GM12864 (cell line): ENCODE measurements around the gene GFRA1.

Experiments
- DNase-seq: peaks from one replicate; pipeline ENCODE4 v3.0.0-alpha.2; 2011; ENCODE audit warnings: low read depth
- H3K4me3 ChIP-seq: 2 replicates; pipeline ENCODE4 v1.5.1; 2011; ENCODE audit warnings: mild to moderate bottlenecking, low read depth, low read length, control low read depth
- TF ChIP-seq, protein P1 (sequence below): IDR thresholded peaks from 2 replicates; pipeline ENCODE4 v1.5.1; 2011; ENCODE audit warnings: low read depth, mild to moderate bottlenecking, moderate library complexity, low read length, control low read depth, inconsistent platforms; ENCODE audit errors: missing control alignments

Gene GFRA1

DNA sequence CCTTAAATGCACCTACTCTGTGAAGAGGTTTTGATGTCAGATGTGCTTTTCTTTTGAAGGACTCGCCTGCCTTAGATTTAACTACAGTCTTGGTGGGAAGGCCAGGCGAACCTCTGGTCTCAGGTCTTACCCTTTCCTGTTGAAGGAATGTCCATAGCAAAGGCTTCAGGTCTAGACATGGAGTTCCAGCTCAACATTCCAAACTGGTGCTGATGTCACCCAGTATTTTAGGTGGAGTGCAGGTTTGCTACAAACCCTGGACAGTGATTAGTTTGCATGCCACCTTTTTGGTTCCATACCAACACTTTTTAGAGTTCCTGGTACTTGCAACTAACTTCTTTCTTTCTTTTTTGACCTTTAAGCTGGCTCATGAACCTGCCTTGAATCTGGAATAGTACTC, 258.7 kb downstream of the GFRA1 start:
- H3K4me3 ChIP-seq: no peak overlapping the region
- TF ChIP-seq, protein P1, sequence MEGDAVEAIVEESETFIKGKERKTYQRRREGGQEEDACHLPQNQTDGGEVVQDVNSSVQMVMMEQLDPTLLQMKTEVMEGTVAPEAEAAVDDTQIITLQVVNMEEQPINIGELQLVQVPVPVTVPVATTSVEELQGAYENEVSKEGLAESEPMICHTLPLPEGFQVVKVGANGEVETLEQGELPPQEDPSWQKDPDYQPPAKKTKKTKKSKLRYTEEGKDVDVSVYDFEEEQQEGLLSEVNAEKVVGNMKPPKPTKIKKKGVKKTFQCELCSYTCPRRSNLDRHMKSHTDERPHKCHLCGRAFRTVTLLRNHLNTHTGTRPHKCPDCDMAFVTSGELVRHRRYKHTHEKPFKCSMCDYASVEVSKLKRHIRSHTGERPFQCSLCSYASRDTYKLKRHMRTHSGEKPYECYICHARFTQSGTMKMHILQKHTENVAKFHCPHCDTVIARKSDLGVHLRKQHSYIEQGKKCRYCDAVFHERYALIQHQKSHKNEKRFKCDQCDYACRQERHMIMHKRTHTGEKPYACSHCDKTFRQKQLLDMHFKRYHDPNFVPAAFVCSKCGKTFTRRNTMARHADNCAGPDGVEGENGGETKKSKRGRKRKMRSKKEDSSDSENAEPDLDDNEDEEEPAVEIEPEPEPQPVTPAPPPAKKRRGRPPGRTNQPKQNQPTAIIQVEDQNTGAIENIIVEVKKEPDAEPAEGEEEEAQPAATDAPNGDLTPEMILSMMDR: no peak
- DNase-seq: no peak

DNA sequence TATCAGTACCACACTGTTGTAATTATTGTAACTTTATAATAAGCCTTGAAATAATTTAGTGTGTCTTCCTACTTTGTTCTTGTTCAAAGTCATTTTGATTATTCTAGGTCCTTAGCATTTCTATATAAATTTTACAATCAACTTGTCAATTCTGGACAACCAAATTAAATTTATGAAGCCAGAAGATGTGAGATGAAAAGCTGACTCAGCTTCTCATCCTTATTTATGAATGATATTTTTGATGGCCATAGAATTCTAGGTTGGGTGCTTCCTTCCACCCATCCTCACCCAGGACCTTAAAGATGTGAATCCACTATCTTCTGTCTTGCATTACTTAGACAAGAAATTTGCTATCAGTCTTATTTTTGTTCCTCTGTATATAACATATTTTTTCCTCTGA, 261.1 kb downstream of the GFRA1 start:
- no peak overlapping the region for H3K4me3 ChIP-seq
- TF ChIP-seq, protein P1: no peak
- DNase-seq: no peak

DNA sequence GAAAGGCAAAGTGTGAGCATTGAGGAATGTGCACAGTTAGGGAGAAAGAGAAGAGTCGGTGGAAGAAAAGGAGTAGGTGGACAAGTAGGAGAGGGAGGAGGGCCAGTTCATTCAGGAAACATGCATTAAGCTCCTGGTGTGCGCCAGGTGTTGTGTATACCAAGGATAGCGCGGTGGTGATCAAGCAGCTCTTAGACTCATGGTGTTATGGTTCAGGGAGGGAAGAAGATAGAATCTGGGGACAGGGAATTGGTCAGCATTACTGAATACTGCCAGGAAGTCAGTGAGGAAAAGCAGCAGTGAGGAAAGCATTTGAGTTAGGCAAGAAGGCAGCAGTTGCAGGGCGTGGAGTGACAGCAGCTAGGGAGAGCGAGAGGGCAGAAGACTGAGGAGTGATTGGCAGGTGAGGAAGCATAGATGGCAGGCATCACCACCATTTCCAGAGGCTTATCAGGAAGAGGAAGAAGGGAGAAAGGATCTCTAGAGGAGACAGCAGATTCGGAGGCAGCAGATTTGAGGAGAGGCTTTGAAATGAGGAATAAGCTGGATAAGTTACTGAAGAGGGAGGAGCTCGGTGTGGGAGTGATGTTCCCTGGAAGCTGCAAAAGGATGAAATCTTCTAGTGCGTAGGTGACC, 265.6 kb downstream of the GFRA1 start:
- no peak overlapping the region for H3K4me3 ChIP-seq
- no peak for DNase-seq
- TF ChIP-seq, protein P1: no peak
